Ovary (tissue), 3 donors: Measurements from ENCODE around the gene AUTS2.

Experiments
- EP300 ChIP-seq: sonication (generic); formaldehyde crosslinking; IDR thresholded peaks from one replicate; pipeline ENCODE4 v1.6.1; 2017; ENCODE audit warnings: antibody characterized with exemption
- TF ChIP-seq, protein P1 (sequence below), 3 donors: fragments of 450-650 bp in 2 of 3; fragments of 200-600 bp in 1 of 3; IDR thresholded peaks; one replicate each; pipeline versions ENCODE4 v1.5.1 to v1.8.0; 2016 to 2022; ENCODE audit warnings: antibody characterized with exemption in 3 of 3, mild to moderate bottlenecking in 1 of 3
- donor health status: DM: no; HTN: no; CAD: no.

DNA sequence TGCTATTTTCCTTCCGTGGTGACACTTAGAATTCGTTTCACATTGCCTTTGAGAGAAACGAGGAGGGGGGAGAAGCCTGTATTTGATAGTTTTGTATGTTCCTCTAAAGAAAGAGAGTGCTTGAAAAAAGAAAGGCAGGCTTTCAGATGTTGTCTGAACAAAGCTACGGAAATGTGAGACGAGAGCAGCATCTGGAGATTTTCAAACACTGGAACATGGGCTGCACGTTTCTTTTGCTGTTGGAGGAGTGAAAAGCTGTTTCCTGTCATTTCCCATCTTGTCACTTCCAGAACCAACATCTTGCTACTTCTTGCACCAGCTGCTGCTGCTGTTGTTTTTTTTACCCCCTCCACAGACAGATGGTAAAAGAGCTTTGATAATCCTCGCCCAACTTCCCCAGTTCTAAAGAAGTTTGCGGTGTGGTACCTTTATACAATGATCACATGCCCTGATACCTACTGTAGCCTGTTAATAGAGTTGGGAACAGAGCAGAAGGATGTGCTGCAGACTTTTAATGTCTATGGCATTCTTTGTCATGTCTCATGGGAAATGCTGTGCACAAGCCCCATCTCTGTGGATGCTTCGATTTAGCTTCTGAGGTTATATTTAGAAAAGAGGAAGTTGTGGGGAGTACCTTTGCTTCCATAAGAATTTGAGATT, 408.1 kb downstream of the AUTS2 start:
- TF ChIP-seq, protein P1, sequence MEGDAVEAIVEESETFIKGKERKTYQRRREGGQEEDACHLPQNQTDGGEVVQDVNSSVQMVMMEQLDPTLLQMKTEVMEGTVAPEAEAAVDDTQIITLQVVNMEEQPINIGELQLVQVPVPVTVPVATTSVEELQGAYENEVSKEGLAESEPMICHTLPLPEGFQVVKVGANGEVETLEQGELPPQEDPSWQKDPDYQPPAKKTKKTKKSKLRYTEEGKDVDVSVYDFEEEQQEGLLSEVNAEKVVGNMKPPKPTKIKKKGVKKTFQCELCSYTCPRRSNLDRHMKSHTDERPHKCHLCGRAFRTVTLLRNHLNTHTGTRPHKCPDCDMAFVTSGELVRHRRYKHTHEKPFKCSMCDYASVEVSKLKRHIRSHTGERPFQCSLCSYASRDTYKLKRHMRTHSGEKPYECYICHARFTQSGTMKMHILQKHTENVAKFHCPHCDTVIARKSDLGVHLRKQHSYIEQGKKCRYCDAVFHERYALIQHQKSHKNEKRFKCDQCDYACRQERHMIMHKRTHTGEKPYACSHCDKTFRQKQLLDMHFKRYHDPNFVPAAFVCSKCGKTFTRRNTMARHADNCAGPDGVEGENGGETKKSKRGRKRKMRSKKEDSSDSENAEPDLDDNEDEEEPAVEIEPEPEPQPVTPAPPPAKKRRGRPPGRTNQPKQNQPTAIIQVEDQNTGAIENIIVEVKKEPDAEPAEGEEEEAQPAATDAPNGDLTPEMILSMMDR (IDR thresholded peaks at IDR 0.05): no peak
- TF ChIP-seq EP300: no peak
